GM19351 (cell line): ENCODE data around the gene SFXN3.

ENCODE experiments used
- ATAC-seq: cut with Tn5 transposase; IDR thresholded peaks from one replicate; pipeline ENCODE4 v1.9.1; 2021; ENCODE audit warnings: mild to moderate bottlenecking, moderate library complexity; ENCODE audit not compliant: unreplicated experiment

Gene SFXN3

GRCh38 chr10:101054876-101055275 is 23.8 kb downstream of the SFXN3 start:
- ATAC-seq, result no peak

- ATAC-seq, result no peak
These were observed 24.4 kb downstream of the SFXN3 start for GRCh38 chr10:101055411-101055810.

- ATAC-seq, result no peak
These were observed 25.5 kb downstream of the SFXN3 start for GRCh38 chr10:101056365-101057151.

- peak; percentile 49 for ATAC-seq
These were observed 29.3 kb downstream of the SFXN3 start for GRCh38 chr10:101060036-101060950.

- peak; percentile 64 for ATAC-seq
These were observed 30.1 kb downstream of the SFXN3 start for GRCh38 chr10:101060951-101061623.

- no peak for ATAC-seq
These were observed 30.7 kb downstream of the SFXN3 start, which contains the start of gene KAZALD1 for GRCh38 chr10:101061624-101062231. KAZALD1 (plus strand) TSS chr10:101061989; CDS start chr10:101062593, 604 bp downstream.

GRCh38 chr10:101062232-101063049 is 31.4 kb downstream of the SFXN3 start:
- ATAC-seq, result peak; percentile 25

- no peak for ATAC-seq
These were observed 32.1 kb downstream of the SFXN3 start for GRCh38 chr10:101063050-101063525.

GRCh38 chr10:101063548-101064414 is 32.7 kb downstream of the SFXN3 start:
- ATAC-seq, result no peak

GRCh38 chr10:101064415-101065030 is 33.5 kb downstream of the SFXN3 start:
- no peak for ATAC-seq

- no peak for ATAC-seq
These were observed 34.6 kb downstream of the SFXN3 start for GRCh38 chr10:101065481-101066145.

- ATAC-seq, result peak; percentile 57
These were observed 35.3 kb downstream of the SFXN3 start for GRCh38 chr10:101066146-101066895.

GRCh38 chr10:101066896-101067355 is 35.9 kb downstream of the SFXN3 start:
- ATAC-seq, result no peak

GRCh38 chr10:101067356-101068083 is 36.5 kb downstream of the SFXN3 start:
- ATAC-seq, result peak; percentile 53

- ATAC-seq, result no peak
These were observed 38.4 kb downstream of the SFXN3 start for GRCh38 chr10:101069441-101069840.

GRCh38 chr10:101070098-101070497 is 39.1 kb downstream of the SFXN3 start:
- no peak for ATAC-seq
